Nephron progenitor cell (in vitro differentiated cells): Measurements from ENCODE around the gene TSPAN17.
"Not testable (repeated sequence)": the region's sequence is repeated elsewhere in the genome, so short reads cannot be mapped to it uniquely, and the experiment has no call there.

Experiments
- DNase-seq: peaks from one replicate; pipeline ENCODE4 v3.0.0; 2021
- H3K27ac Mint-ChIP-seq: 2 replicates; pipeline ENCODE4 v1.8.0; 2021; ENCODE audit warnings: mild to moderate bottlenecking, moderate library complexity, mixed read lengths
- H3K27me3 Mint-ChIP-seq: 2 replicates; pipeline ENCODE4 v1.8.0; 2021; ENCODE audit warnings: mild to moderate bottlenecking, low read depth, mixed read lengths; ENCODE audit not compliant: poor library complexity
- H3K36me3 Mint-ChIP-seq: 2 replicates; pipeline ENCODE4 v1.8.0; 2021; ENCODE audit warnings: low read depth, mixed read lengths
- H3K4me1 Mint-ChIP-seq: 2 replicates; pipeline ENCODE4 v1.8.0; 2021; ENCODE audit warnings: mixed read lengths
- H3K4me3 Mint-ChIP-seq: 2 replicates; pipeline ENCODE4 v1.8.0; 2021; ENCODE audit warnings: mild to moderate bottlenecking, moderate library complexity, mixed read lengths
- H3K9me3 Mint-ChIP-seq: 2 replicates; pipeline ENCODE4 v1.8.0; 2021; ENCODE audit warnings: mild to moderate bottlenecking, moderate library complexity, mixed read lengths
- CTCF ChIP-seq: fragments of 200-600 bp; sonication (generic); IDR thresholded peaks from 2 replicates; pipeline ENCODE4 v1.5.0; 2021; ENCODE audit warnings: antibody characterized with exemption

The TSPAN17 gene

GRCh38 chr5:176693477-176693851 is 46.2 kb downstream of the TSPAN17 start:
- Mint-ChIP-seq H3K4me1 (peaks cover 76% of the 10 kb centered on the region), H3K27me3 (peaks cover 58% of the 10 kb centered on the region), H3K36me3 (no peaks in the 10 kb centered on the region), H3K27ac (no peak overlapping the region), H3K9me3 (no peaks in the 10 kb centered on the region), H3K4me3 (no peak overlapping the region)
- DNase-seq = no peak
- no peak for TF ChIP-seq CTCF

GRCh38 chr5:176694146-176694545 is 46.9 kb downstream of the TSPAN17 start:
- no peak overlapping the region for H3K27ac Mint-ChIP-seq
- H3K9me3 Mint-ChIP-seq = no peaks in the 10 kb centered on the region
- DNase-seq = no peak
- no peak overlapping the region for H3K4me3 Mint-ChIP-seq
- H3K36me3 Mint-ChIP-seq = no peaks in the 10 kb centered on the region
- TF ChIP-seq CTCF = no peak
- H3K27me3 Mint-ChIP-seq = peaks cover 59% of the 10 kb centered on the region
- peaks cover 80% of the 10 kb centered on the region for H3K4me1 Mint-ChIP-seq

- TF ChIP-seq CTCF = no peak
- no peak overlapping the region for H3K27ac Mint-ChIP-seq
- no peaks in the 10 kb centered on the region for H3K36me3 Mint-ChIP-seq
- H3K9me3 Mint-ChIP-seq = no peaks in the 10 kb centered on the region
- no peak overlapping the region for H3K4me3 Mint-ChIP-seq
- no peak for DNase-seq
- peaks cover 76% of the 10 kb centered on the region for H3K4me1 Mint-ChIP-seq
- peaks cover 59% of the 10 kb centered on the region for H3K27me3 Mint-ChIP-seq
Measured at GRCh38 chr5:176694631-176695030, 47.3 kb downstream of the TSPAN17 start.

- Mint-ChIP-seq H3K9me3 (no peaks in the 10 kb centered on the region), H3K27ac (no peak overlapping the region), H3K4me1 (peaks cover 74% of the 10 kb centered on the region), H3K27me3 (peaks cover 56% of the 10 kb centered on the region), H3K36me3 (no peaks in the 10 kb centered on the region), H3K4me3 (no peak overlapping the region)
- DNase-seq = no peak
- no peak for TF ChIP-seq CTCF
Measured at GRCh38 chr5:176695073-176695472, 47.8 kb downstream of the TSPAN17 start.

- H3K27me3 Mint-ChIP-seq = peaks cover 38% of the 10 kb centered on the region
- DNase-seq = no peak
- H3K4me1 Mint-ChIP-seq = peaks cover 78% of the 10 kb centered on the region
- no peak for TF ChIP-seq CTCF
- H3K9me3 Mint-ChIP-seq = no peaks in the 10 kb centered on the region
- no peak overlapping the region for H3K27ac Mint-ChIP-seq
- no peaks in the 10 kb centered on the region for H3K36me3 Mint-ChIP-seq
- no peak overlapping the region for H3K4me3 Mint-ChIP-seq
Measured at GRCh38 chr5:176697267-176697933, 50.1 kb downstream of the TSPAN17 start.

GRCh38 chr5:176697934-176698538 is 50.8 kb downstream of the TSPAN17 start:
- no peak for TF ChIP-seq CTCF
- Mint-ChIP-seq H3K27me3 (peaks cover 32% of the 10 kb centered on the region), H3K4me3 (peak overlapping the region; percentile 54), H3K27ac (peak overlapping the region; percentile 66), H3K36me3 (no peaks in the 10 kb centered on the region), H3K4me1 (peaks cover 78% of the 10 kb centered on the region), H3K9me3 (no peaks in the 10 kb centered on the region)
- peak; percentile 51 for DNase-seq

- not testable (repeated sequence) for H3K27ac Mint-ChIP-seq, H3K9me3 Mint-ChIP-seq, DNase-seq, H3K36me3 Mint-ChIP-seq, H3K4me3 Mint-ChIP-seq
- peaks cover 75% of the 10 kb centered on the region for H3K4me1 Mint-ChIP-seq
- peaks cover 20% of the 10 kb centered on the region for H3K27me3 Mint-ChIP-seq
Measured at GRCh38 chr5:176699446-176699845, 52.2 kb downstream of the TSPAN17 start.
